Measurements from ENCODE around the gene PEX7. TPM values are rescaled to one million over a fixed set of nuclear protein-coding genes. Genes with fewer than 3 reads are reported as not detected.
A peak's percentile ranks its signal among the peaks of the same experiment; 100 is the strongest.

PEX7 gene
- total RNA-seq, 1 donor from 2014 or later = 12.5 TPM

DNA sequence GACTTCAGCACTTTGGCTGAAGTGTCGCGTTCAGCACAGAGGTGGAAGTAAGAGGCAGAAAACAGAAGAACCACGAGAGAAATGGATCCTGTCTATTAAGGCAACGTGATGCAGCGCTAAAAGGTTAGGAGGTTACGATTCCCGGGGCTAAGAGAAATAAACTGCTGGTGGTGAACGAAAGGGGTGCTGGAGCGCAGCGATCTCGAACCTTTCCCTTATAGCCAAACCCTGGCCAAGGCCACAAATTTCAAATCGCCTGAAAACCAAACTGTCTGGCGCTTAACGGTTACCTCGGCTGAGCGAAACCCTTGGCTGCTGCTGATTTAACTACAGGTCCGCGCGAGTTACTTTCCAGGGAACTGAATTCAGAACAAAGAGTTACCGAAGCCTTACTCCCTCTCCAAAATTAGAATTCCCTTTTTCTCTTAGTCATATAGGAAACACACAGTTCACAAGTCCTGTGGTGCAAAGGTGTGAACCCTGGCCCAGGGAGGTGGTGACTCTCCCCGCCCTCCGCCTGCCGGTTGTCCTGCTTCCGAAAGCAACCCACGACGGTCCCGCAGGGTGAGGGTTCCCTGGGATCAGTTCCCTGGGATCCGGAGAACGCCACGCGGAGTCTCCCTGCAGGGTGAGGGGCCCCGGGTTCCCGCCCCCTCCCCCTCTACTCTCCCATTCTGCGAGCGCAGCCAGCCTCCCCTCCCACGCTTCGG is 98.4 kb downstream of the PEX7 start:
- peak; percentile 4 for DNase-seq (ENCODE audit: low read depth)
- no peak for TF ChIP-seq CTCF (conservative IDR thresholded peaks at IDR 0.05; ENCODE audit: low read depth, low read length)
- H3K4me3 ChIP-seq (ENCODE audit: low read depth, low read length) = peak overlapping the region; percentile 49

DNA sequence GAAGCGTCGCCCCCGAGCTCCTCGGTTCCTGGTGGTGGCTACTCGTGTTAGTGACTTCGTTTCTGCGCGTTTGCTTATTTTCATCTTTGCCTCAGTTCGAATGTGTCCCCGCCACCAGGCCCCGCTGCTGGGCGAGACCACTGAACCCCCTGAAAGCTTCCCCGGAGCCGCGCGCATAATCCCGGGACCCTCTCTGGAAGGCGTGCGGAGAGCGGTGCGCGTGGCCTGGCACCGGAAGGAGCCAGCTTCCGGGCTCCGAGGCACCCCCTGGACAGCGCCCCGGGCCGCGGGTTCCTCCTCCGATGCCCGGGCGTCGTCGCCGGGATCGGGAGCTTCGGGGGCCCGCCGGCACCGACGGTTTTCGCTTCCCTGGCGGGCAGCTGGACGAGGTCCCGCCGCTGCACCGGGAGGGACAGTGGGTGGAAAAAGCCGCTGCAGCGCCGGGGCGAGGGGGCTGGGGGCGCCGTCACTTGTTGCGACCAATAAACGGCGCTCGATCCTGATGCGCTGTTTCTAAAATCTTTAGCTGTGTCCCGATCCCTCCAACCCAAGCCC is 99.1 kb downstream of the PEX7 start:
- H3K4me3 ChIP-seq (ENCODE audit: low read depth, low read length) = peak overlapping the region; percentile 49
- no peak for TF ChIP-seq CTCF (conservative IDR thresholded peaks at IDR 0.05; ENCODE audit: low read depth, low read length)
- no peak for DNase-seq (ENCODE audit: low read depth)

- DNase-seq (ENCODE audit: low read depth) = no peak
- H3K4me3 ChIP-seq (ENCODE audit: low read depth, low read length) = peak within 1 kb of the TSS; percentile 49
Observed at GRCh38 chr6:136921936-136922684, 99.7 kb downstream of the PEX7 start, which contains the start of gene SLC35D3. SLC35D3 (plus strand) TSS chr6:136922301; CDS start chr6:136922429, 128 bp downstream.

DNA sequence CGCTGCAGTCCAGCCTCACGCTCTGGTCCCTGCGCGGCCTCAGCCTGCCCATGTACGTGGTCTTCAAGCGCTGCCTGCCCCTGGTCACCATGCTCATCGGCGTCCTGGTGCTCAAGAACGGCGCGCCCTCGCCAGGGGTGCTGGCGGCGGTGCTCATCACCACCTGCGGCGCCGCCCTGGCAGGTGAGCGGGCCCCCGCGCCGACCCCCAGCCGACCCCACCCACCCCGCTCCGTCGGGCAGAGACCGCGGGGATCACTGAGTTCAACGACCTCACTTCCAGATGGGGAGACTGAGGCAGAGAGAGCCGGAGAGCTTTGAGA is 100.3 kb downstream of the PEX7 start:
- peak overlapping the region; percentile 49 for H3K4me3 ChIP-seq (ENCODE audit: low read depth, low read length)
- TF ChIP-seq CTCF (conservative IDR thresholded peaks at IDR 0.05; ENCODE audit: low read depth, low read length) = no peak
- DNase-seq (ENCODE audit: low read depth) = no peak

More at GRCh38 chr6:136921936-136922684, 99.7 kb downstream of the PEX7 start, which contains the start of gene SLC35D3:
- no peak for TF ChIP-seq CTCF (conservative IDR thresholded peaks at IDR 0.05; ENCODE audit: low read depth, low read length)

- no peak for TF ChIP-seq CTCF (conservative IDR thresholded peaks at IDR 0.05; ENCODE audit: low read depth, low read length)
- no peak for DNase-seq (ENCODE audit: low read depth)
- no peak overlapping the region for H3K4me3 ChIP-seq (ENCODE audit: low read depth, low read length)
Observed at GRCh38 chr6:136923116-136923953, 100.9 kb downstream of the PEX7 start.

DNA sequence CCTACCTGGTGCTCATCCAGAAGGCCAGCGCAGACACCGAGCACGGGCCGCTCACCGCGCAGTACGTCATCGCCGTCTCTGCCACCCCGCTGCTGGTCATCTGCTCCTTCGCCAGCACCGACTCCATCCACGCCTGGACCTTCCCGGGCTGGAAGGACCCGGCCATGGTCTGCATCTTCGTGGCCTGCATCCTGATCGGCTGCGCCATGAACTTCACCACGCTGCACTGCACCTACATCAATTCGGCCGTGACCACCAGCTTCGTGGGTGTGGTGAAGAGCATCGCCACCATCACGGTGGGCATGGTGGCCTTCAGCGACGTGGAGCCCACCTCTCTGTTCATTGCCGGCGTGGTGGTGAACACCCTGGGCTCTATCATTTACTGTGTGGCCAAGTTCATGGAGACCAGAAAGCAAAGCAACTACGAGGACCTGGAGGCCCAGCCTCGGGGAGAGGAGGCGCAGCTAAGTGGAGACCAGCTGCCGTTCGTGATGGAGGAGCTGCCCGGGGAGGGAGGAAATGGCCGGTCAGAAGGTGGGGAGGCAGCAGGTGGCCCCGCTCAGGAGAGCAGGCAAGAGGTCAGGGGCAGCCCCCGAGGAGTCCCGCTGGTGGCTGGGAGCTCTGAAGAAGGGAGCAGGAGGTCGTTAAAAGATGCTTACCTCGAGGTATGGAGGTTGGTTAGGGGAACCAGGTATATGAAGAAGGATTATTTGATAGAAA is 101.7 kb downstream of the PEX7 start:
- no peak overlapping the region for H3K4me3 ChIP-seq (ENCODE audit: low read depth, low read length)
- TF ChIP-seq CTCF (conservative IDR thresholded peaks at IDR 0.05; ENCODE audit: low read depth, low read length) = no peak
- DNase-seq (ENCODE audit: low read depth) = no peak

All from epithelial cell of proximal tubule (primary cell).